A549 (cell line): ENCODE data around the gene TMEFF2. TPM values are rescaled to one million over a fixed set of nuclear protein-coding genes. Genes with fewer than 3 reads are reported as not detected.

Experiments used
- ATAC-seq, 2 experiments: fragments of 200-7000 bp in 1 of 2; fragments of >200 bp in 1 of 2; cut with Nextera tagmentation in 1 of 2; cut with Tn5 transposase in 1 of 2; 3 replicates each; pipeline versions ENCODE4 v1.8.0 to v1.9.1; 2018 to 2020; ENCODE audit warnings: mild to moderate bottlenecking in 1 of 2, moderate library complexity in 1 of 2
- CTCF ChIA-PET: fragments of 300-600 bp; sonication (Branson Sonifier 250); formaldehyde crosslinking; extraction: SDS; loops from one replicate; lab custom pipeline; 2021; ENCODE audit warnings: antibody characterized with exemption, inconsistent platforms; lab: Yijun Ruan, JAX
- POLR2A ChIA-PET: fragments of 350-600 bp; formaldehyde crosslinking; extraction: SDS; loops from one replicate; lab custom pipeline; 2021; ENCODE audit warnings: antibody characterized with exemption, inconsistent platforms; lab: Yijun Ruan, JAX
- DNase-seq, 2 experiments: peaks; one replicate each; pipeline versions ENCODE4 v3.0.0 to v3.0.0-alpha.2; 2011 to 2016; ENCODE audit warnings: low read depth in 1 of 2, low spot score in 1 of 2
- FAIRE-seq: peaks from 2 replicates; lab custom pipeline; 2011; peaks lifted over from hg19 to GRCh38; lab: Jason Lieb, UNC
- H3K27ac ChIP-seq, 2 experiments: fragments of >200 bp; sonication (Bioruptor Twin); formaldehyde crosslinking; 3 replicates each; pipeline ENCODE4 v1.5.1; 2016 to 2017
- H3K4me1 ChIP-seq: fragments of >200 bp; sonication (Bioruptor Twin); formaldehyde crosslinking; 3 replicates; pipeline ENCODE4 v1.6.1; 2016
- H3K4me2 ChIP-seq: fragments of >200 bp; sonication (Bioruptor Twin); formaldehyde crosslinking; 3 replicates; pipeline ENCODE4 v1.6.1; 2016
- H3K4me3 ChIP-seq: fragments of >200 bp; sonication (Bioruptor Twin); formaldehyde crosslinking; 3 replicates; pipeline ENCODE4 v1.5.1; 2016
- H3K9me3 ChIP-seq: fragments of >200 bp; sonication (Bioruptor Twin); formaldehyde crosslinking; 3 replicates; pipeline ENCODE4 v1.6.1; 2016
- CBX2 ChIP-seq: fragments of 200-600 bp; sonication (generic); IDR thresholded peaks from 2 replicates; pipeline ENCODE4 v1.6.1; 2016; ENCODE audit warnings: low read depth, mild to moderate bottlenecking, borderline replicate concordance
- CBX8 ChIP-seq: fragments of 200-600 bp; sonication (generic); IDR thresholded peaks from 2 replicates; pipeline ENCODE4 v1.6.1; 2016
- CEBPB ChIP-seq, 2 experiments: fragments of >200 bp in 1 of 2; sonication (Bioruptor Twin) in 1 of 2; formaldehyde crosslinking in 1 of 2; IDR thresholded peaks; 2 replicates each; pipeline ENCODE4 v1.6.1; 2012 to 2016
- E2F6 ChIP-seq: IDR thresholded peaks from 2 replicates; pipeline ENCODE4 v1.6.1; 2012; ENCODE audit warnings: low read depth, borderline replicate concordance
- ESRRA ChIP-seq: fragments of 150-350 bp; IDR thresholded peaks from 2 replicates; pipeline ENCODE4 v1.6.1; 2014; ENCODE audit warnings: mild to moderate bottlenecking, low read length, borderline replicate concordance
- FOSB ChIP-seq: fragments of 250-450 bp; sonication (Bioruptor Pico); IDR thresholded peaks from 2 replicates; pipeline ENCODE4 v1.5.0; 2020; ENCODE audit warnings: mild to moderate bottlenecking, moderate library complexity
- JUN ChIP-seq, 2 experiments: fragments of >200 bp; sonication (Bioruptor Twin); formaldehyde crosslinking; IDR thresholded peaks; 2 replicates in 1 of 2; 3 replicates in 1 of 2; pipeline ENCODE4 v1.6.1; 2016 to 2017
- KDM1A ChIP-seq: fragments of 200-600 bp; sonication (generic); IDR thresholded peaks from 2 replicates; pipeline ENCODE4 v1.6.1; 2016; ENCODE audit warnings: low read depth, mild to moderate bottlenecking
- MAZ ChIP-seq: fragments of 150-350 bp; IDR thresholded peaks from 2 replicates; pipeline ENCODE4 v1.6.1; 2014; ENCODE audit warnings: antibody characterized with exemption, low read depth, low read length, borderline replicate concordance
- NFE2L2 ChIP-seq: fragments of 150-350 bp; conservative IDR thresholded peaks from 2 replicates; pipeline ENCODE4 v1.6.1; 2014; ENCODE audit warnings: low read length
- NPAS2 ChIP-seq: fragments of 250-450 bp; sonication (Bioruptor Pico); IDR thresholded peaks from 2 replicates; pipeline ENCODE4 v1.8.0; 2022; ENCODE audit warnings: mild to moderate bottlenecking, moderate library complexity, borderline replicate concordance
- PHF8 ChIP-seq: fragments of 200-600 bp; sonication (generic); IDR thresholded peaks from 2 replicates; pipeline ENCODE4 v1.6.1; 2016; ENCODE audit warnings: low read depth, mild to moderate bottlenecking, antibody characterized with exemption, moderate library complexity, borderline replicate concordance
- POLR2AphosphoS2 ChIP-seq: conservative IDR thresholded peaks from 2 replicates; pipeline ENCODE4 v1.6.1; 2012; ENCODE audit warnings: low read length, improper control_type of control experiment, inconsistent platforms
- RARB ChIP-seq: fragments of 250-450 bp; sonication (Bioruptor Pico); IDR thresholded peaks from 2 replicates; pipeline ENCODE4 v1.8.0; 2021; ENCODE audit warnings: mild to moderate bottlenecking, moderate library complexity
- RCOR1 ChIP-seq: fragments of 150-350 bp; IDR thresholded peaks from 2 replicates; pipeline ENCODE4 v1.6.1; 2014; ENCODE audit warnings: antibody characterized with exemption, low read length, low read depth
- SMC3 ChIP-seq: fragments of >200 bp; sonication (Bioruptor Twin); formaldehyde crosslinking; IDR thresholded peaks from 3 replicates; pipeline ENCODE4 v1.6.1; 2018; ENCODE audit warnings: inconsistent platforms
- TFCP2L1 ChIP-seq: fragments of 250-450 bp; sonication (Bioruptor Pico); IDR thresholded peaks from 2 replicates; pipeline ENCODE4 v1.5.0; 2021; ENCODE audit warnings: mild to moderate bottlenecking
- ZC3H11A ChIP-seq: fragments of 450-650 bp; IDR thresholded peaks from 2 replicates; pipeline ENCODE4 v1.6.1; 2014; ENCODE audit warnings: antibody characterized with exemption, mild to moderate bottlenecking
- ZFP36 ChIP-seq: fragments of 450-650 bp; IDR thresholded peaks from 2 replicates; pipeline ENCODE4 v1.6.1; 2014; ENCODE audit warnings: borderline replicate concordance; ENCODE audit not compliant: partially characterized antibody
- ZNF302 ChIP-seq: fragments of 250-450 bp; sonication (Bioruptor Pico); IDR thresholded peaks from 2 replicates; pipeline ENCODE4 v1.9.0; 2021; ENCODE audit warnings: inconsistent platforms, mild to moderate bottlenecking, moderate library complexity
- ZSCAN20 ChIP-seq: fragments of 250-450 bp; sonication (Bioruptor Pico); IDR thresholded peaks from 2 replicates; pipeline ENCODE4 v1.8.0; 2022; ENCODE audit warnings: mild to moderate bottlenecking, moderate library complexity
- WGBS: methylation state at CpG from one replicate; pipeline ENCODE4 v1.1.6; 2017; ENCODE audit errors: missing lambda C conversion rate; 5-methylcytosine and 5-hydroxymethylcytosine counted together
- polyA plus RNA-seq, 4 experiments: library from polyadenylated mRNA; depleted of rRNA in 3 of 4; stranded (reverse); fragments of >200 nt; fragmentation: RNase III in 1 of 4; extraction: RNeasy Plus Mini Kit Qiagen cat#74134 plus additional on column Dnase treatment in 1 of 4; gene quantifications; 2 replicates in 3 of 4; 3 replicates in 1 of 4; pipeline ENCODE4 v1.2.3, GENCODE V29; 2011 to 2017
- TF ChIP-seq, protein P1 (sequence below): fragments of 200-600 bp; sonication (generic); IDR thresholded peaks from 2 replicates; pipeline ENCODE4 v1.6.1; 2016; ENCODE audit warnings: antibody characterized with exemption, mild to moderate bottlenecking, moderate library complexity

The TMEFF2 gene
- polyA plus RNA-seq, 2 of the 4 experiments (the other 2 are of a cell fraction) = 0.30 to 0.46 TPM

DNA sequence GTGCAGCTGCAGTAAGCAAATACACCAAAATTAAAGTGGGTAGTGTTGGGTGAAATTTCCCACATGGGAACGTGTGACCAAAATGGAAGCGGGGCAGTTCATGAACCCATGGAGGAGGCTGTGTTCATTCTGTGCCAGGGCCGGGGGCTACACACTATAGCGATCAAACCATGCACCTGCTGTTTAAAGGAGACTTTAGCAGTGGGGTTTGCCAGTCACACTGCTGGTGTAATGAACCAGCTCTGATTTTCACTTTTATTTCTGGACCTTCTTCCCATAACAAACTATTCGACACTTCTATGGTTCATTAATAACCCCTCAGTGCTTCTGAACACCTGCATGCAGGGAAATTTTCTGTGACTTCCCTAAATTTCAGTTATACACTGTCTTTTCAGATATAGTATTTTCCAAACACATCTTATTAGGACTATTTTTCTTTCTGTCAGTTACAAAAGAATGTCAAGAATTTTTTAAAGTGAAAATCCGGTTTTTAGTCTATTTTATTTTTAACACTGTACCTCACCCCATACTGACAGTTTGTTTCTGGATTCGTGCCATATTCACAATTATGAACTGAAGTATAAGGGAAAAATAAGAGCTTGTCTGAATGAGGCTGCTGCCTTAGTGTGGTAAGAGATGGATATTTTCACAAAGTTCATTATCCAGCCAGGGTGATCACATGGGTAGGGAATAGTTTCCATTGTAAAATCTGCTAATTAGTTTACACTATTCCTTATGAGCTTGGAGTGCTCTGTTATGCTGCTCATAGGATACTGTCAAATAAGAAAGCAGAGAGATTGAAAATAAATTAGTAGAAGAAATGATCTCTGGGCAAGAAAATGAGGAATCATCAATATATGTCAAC, 236.5 kb downstream of the TMEFF2 start:
- Histone ChIP-seq H3K27ac (no peak overlapping the region), H3K4me1 (0 out of 3 replicates have a peak, but pooled peaks cover 4% of the 10 kb centered on the region), H3K4me3 (no peak overlapping the region)
- no peak for ATAC-seq
- ChIA-PET CTCF (no interaction called here), POLR2A (no interaction called here)
- TF ChIP-seq RARB (no peak), KDM1A (no peak), FOSB (CRISPR knock-in tag) (no peak), SMC3 (no peak), RCOR1 (no peak), CBX2 (no peak), ZNF302 (no peak), E2F6 (no peak)
- TF ChIP-seq, all 56 proteins: peak for 0
- no peak for FAIRE-seq
- WGBS = 48% methylated on average over 7 of the region's 7 CpGs
- no peak for DNase-seq
- Histone ChIP-seq H3K9me3 (no peaks in the 10 kb centered on the region), H3K4me2 (no peak overlapping the region)

GRCh38 chr2:191954451-191954850, 240.3 kb downstream of the TMEFF2 start:
- FAIRE-seq (peak; percentile 68), DNase-seq (no peak)
- Histone ChIP-seq H3K4me2 (no peak overlapping the region), H3K4me3 (no peak overlapping the region), H3K27ac (no peak overlapping the region)
- 28% methylated on average over 2 of the region's 2 CpGs for WGBS
- POLR2A ChIA-PET = no interaction called here
- TF ChIP-seq MAZ (no peak), NFE2L2 (no peak), FOSB (CRISPR knock-in tag) (no peak), PHF8 (no peak), ZC3H11A (no peak), RCOR1 (no peak), ESRRA (no peak)
- TF ChIP-seq, all 56 proteins: peak for 0
- H3K9me3 ChIP-seq = no peaks in the 10 kb centered on the region
- H3K4me1 ChIP-seq = peaks cover 15% of the 10 kb centered on the region
- CTCF ChIA-PET = no interaction called here
- no peak for ATAC-seq

GRCh38 chr2:191952515-191953270, 242.0 kb downstream of the TMEFF2 start:
- peaks cover 15% of the 10 kb centered on the region for H3K4me1 ChIP-seq
- FAIRE-seq = no peak
- peak in 1 of 2 experiments; percentile 35; a peak in 1 of 4 replicates for TF ChIP-seq CEBPB (IDR thresholded peaks at IDR 0.05)
- no peak for TF ChIP-seq JUN (IDR thresholded peaks at IDR 0.05)
- TF ChIP-seq, all 56 proteins: peak for 1
- ChIA-PET CTCF (no interaction called here), POLR2A (no interaction called here)
- ATAC-seq (no peak), DNase-seq (no peak)
- H3K27ac ChIP-seq = no peak overlapping the region
- H3K4me2 ChIP-seq = no peak overlapping the region
- no peaks in the 10 kb centered on the region for H3K9me3 ChIP-seq
- 93% methylated on average over 8 of the region's 8 CpGs for WGBS
- no peak overlapping the region for H3K4me3 ChIP-seq

DNA sequence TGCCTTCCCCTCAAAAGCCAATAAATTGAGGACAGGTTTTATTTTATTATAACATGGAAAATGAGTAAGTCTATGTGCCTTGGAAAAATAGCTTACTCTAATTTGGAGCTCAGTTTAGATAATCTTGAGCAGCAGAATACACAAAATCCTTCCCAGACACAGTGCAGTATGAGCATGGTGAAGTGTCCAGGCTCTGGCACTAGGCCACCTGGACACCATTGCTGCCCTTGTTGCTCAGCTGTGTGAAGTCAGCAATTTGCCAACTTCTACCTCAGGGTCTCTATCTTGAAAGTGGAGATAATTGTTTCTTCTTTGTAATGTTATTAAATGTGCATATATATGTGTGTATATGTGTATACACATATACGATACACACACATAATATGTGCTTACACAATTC, 242.9 kb downstream of the TMEFF2 start:
- H3K4me3 ChIP-seq = no peak overlapping the region
- H3K9me3 ChIP-seq = no peaks in the 10 kb centered on the region
- H3K27ac ChIP-seq = peak overlapping the region in 1 of 2 experiments; percentile 61; a peak in 3 of 6 replicates
- peaks cover 17% of the 10 kb centered on the region for H3K4me1 ChIP-seq
- no peak for ATAC-seq
- 97% methylated on average over 1 of the region's 1 CpG for WGBS
- no peak overlapping the region for H3K4me2 ChIP-seq
- ChIA-PET POLR2A (no interaction called here), CTCF (no interaction called here)
- no peak for FAIRE-seq
- no peak for DNase-seq
- TF ChIP-seq CBX8 (no peak), NPAS2 (CRISPR knock-in tag) (no peak), ZC3H11A (no peak), POLR2AphosphoS2 (no peak), ZSCAN20 (CRISPR knock-in tag) (no peak), SMC3 (no peak), PHF8 (no peak), ZFP36 (no peak), TFCP2L1 (no peak)
- TF ChIP-seq, protein P1, sequence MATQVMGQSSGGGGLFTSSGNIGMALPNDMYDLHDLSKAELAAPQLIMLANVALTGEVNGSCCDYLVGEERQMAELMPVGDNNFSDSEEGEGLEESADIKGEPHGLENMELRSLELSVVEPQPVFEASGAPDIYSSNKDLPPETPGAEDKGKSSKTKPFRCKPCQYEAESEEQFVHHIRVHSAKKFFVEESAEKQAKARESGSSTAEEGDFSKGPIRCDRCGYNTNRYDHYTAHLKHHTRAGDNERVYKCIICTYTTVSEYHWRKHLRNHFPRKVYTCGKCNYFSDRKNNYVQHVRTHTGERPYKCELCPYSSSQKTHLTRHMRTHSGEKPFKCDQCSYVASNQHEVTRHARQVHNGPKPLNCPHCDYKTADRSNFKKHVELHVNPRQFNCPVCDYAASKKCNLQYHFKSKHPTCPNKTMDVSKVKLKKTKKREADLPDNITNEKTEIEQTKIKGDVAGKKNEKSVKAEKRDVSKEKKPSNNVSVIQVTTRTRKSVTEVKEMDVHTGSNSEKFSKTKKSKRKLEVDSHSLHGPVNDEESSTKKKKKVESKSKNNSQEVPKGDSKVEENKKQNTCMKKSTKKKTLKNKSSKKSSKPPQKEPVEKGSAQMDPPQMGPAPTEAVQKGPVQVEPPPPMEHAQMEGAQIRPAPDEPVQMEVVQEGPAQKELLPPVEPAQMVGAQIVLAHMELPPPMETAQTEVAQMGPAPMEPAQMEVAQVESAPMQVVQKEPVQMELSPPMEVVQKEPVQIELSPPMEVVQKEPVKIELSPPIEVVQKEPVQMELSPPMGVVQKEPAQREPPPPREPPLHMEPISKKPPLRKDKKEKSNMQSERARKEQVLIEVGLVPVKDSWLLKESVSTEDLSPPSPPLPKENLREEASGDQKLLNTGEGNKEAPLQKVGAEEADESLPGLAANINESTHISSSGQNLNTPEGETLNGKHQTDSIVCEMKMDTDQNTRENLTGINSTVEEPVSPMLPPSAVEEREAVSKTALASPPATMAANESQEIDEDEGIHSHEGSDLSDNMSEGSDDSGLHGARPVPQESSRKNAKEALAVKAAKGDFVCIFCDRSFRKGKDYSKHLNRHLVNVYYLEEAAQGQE = no peak
